MCF 10A (cell line): ENCODE measurements around the gene UNC93A. TPM values are rescaled to one million over a fixed set of nuclear protein-coding genes. Genes with fewer than 3 reads are reported as not detected.

Experiments used
- BruUV-seq: library from RNA; stranded (reverse); fragments of 400-500 nt; replicated peaks from 2 replicates; lab custom pipeline; 2021; lab: Mats Ljungman, UMichigan
- CTCF ChIA-PET: fragments of 300-600 bp; sonication (Branson Sonifier 250); formaldehyde crosslinking; extraction: SDS; loops from one replicate; lab custom pipeline; 2021; ENCODE audit warnings: antibody characterized with exemption, inconsistent platforms; lab: Yijun Ruan, JAX
- POLR2A ChIA-PET: fragments of 300-600, 350-650 bp; sonication (Branson Sonifier 250); formaldehyde crosslinking; extraction: SDS; loops from one replicate; lab custom pipeline; 2020; ENCODE audit warnings: antibody characterized with exemption, inconsistent platforms; lab: Yijun Ruan, JAX
- DNase-seq: peaks from one replicate; pipeline ENCODE4 v3.0.0-alpha.2; 2018; ENCODE audit not compliant: unreplicated experiment
- H3K27ac Mint-ChIP-seq: one replicate; pipeline ENCODE4 v1.8.0; 2022; ENCODE audit warnings: mild to moderate bottlenecking, low read depth, mixed read lengths; ENCODE audit not compliant: unreplicated experiment
- H3K27me3 Mint-ChIP-seq: one replicate; pipeline ENCODE4 v1.8.0; 2022; ENCODE audit warnings: mixed read lengths; ENCODE audit not compliant: insufficient read depth, unreplicated experiment
- H3K36me3 Mint-ChIP-seq: one replicate; pipeline ENCODE4 v1.8.0; 2022; ENCODE audit warnings: mild to moderate bottlenecking, moderate library complexity, mixed read lengths; ENCODE audit not compliant: insufficient read depth, unreplicated experiment
- H3K4me1 Mint-ChIP-seq: one replicate; pipeline ENCODE4 v1.8.0; 2022; ENCODE audit warnings: mixed read lengths; ENCODE audit not compliant: insufficient read depth, unreplicated experiment
- H3K4me3 Mint-ChIP-seq: one replicate; pipeline ENCODE4 v1.8.0; 2022; ENCODE audit warnings: mild to moderate bottlenecking, moderate library complexity, mixed read lengths; ENCODE audit not compliant: unreplicated experiment
- H3K9me3 Mint-ChIP-seq: one replicate; pipeline ENCODE4 v1.8.0; 2022; ENCODE audit warnings: mixed read lengths; ENCODE audit not compliant: unreplicated experiment
- CTCF ChIP-seq: fragments of 200-600 bp; IDR thresholded peaks from one replicate; pipeline ENCODE4 v1.8.0; 2022; ENCODE audit warnings: antibody characterized with exemption, mild to moderate bottlenecking; ENCODE audit not compliant: unreplicated experiment
- intact Hi-C: fragments of 100-400 bp; cut with micrococcal nuclease; formaldehyde crosslinking; loops from 2 replicates; pipeline ENCODE4 v1.14.1; 2022
- total RNA-seq: library from RNA; stranded (reverse); gene quantifications from 2 replicates; pipeline ENCODE4 v1.2.3, GENCODE V29; 2022

Gene UNC93A
- total RNA-seq, 1 experiment from 2014 or later, result not detected

- intact Hi-C loops, result no loop called here
- H3K27me3 Mint-ChIP-seq, result peaks cover 78% of the 10 kb centered on the region
- no peak for TF ChIP-seq CTCF
- CTCF ChIA-PET, result no interaction called here
- no peaks in the 10 kb centered on the region for H3K36me3 Mint-ChIP-seq
- no peak for DNase-seq
- H3K4me3 Mint-ChIP-seq, result no peak overlapping the region
- BruUV-seq, result no TSS peak
- H3K4me1 Mint-ChIP-seq, result no peaks in the 10 kb centered on the region
- no peaks in the 10 kb centered on the region for H3K9me3 Mint-ChIP-seq
- no peak overlapping the region for H3K27ac Mint-ChIP-seq
- POLR2A ChIA-PET, result no interaction called here
Measured at GRCh38 chr6:167298127-167298526, 7.0 kb downstream of the UNC93A start.

DNA sequence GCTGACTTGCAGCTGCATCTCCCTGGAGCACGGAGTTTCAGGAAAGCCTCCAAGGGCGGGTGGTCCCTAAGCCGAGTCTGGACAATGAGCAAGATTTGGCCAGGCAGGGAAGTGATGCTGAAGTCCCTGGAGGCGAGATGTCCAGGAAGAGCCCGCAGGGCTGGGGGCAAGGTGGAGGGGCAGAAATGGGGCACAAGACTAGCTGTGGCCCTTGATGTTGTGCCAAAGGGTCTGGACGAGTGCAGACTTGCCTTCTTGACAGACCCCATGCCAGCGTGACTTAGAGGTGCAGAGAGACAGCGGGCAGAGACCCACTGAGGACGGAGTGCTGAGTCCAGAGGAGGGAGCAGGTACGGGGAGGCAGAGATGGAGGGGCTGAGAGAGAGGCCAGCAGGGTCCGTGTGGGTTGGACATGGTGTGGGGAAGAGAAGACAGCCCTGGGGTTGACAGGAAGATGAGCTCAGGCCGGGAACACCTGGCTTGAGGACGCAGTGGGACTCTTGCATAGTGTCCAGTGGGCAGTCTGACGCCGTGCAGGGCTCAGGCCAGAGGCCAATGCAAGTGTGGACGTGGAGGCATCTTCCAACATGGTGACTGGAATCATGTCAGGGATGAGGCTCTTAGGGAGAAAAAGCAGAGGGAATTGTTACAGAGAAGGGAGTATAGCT, 8.7 kb downstream of the UNC93A start:
- H3K36me3 Mint-ChIP-seq, result no peaks in the 10 kb centered on the region
- CTCF ChIA-PET, result no interaction called here
- no TSS peak for BruUV-seq
- H3K4me3 Mint-ChIP-seq, result no peak overlapping the region
- no peak for TF ChIP-seq CTCF
- intact Hi-C loops, result no loop called here
- POLR2A ChIA-PET, result no interaction called here
- H3K27ac Mint-ChIP-seq, result no peak overlapping the region
- no peaks in the 10 kb centered on the region for H3K9me3 Mint-ChIP-seq
- H3K4me1 Mint-ChIP-seq, result no peaks in the 10 kb centered on the region
- DNase-seq, result no peak
- peaks cover 80% of the 10 kb centered on the region for H3K27me3 Mint-ChIP-seq

- Mint-ChIP-seq H3K36me3 (no peaks in the 10 kb centered on the region), H3K4me3 (no peak overlapping the region), H3K27ac (no peak overlapping the region), H3K27me3 (peaks cover 67% of the 10 kb centered on the region), H3K4me1 (no peaks in the 10 kb centered on the region), H3K9me3 (no peaks in the 10 kb centered on the region)
- no peak for TF ChIP-seq CTCF
- CTCF ChIA-PET, result no interaction called here
- POLR2A ChIA-PET, result no interaction called here
- no TSS peak for BruUV-seq
- no peak for DNase-seq
- intact Hi-C loops, result no loop called here
Measured at GRCh38 chr6:167300902-167301777, 10.0 kb downstream of the UNC93A start.

GRCh38 chr6:167302074-167302473, 11.0 kb downstream of the UNC93A start:
- Mint-ChIP-seq H3K27me3 (peaks cover 57% of the 10 kb centered on the region), H3K36me3 (no peaks in the 10 kb centered on the region), H3K4me1 (no peaks in the 10 kb centered on the region), H3K27ac (no peak overlapping the region), H3K4me3 (no peak overlapping the region), H3K9me3 (no peaks in the 10 kb centered on the region)
- intact Hi-C loops, result no loop called here
- POLR2A ChIA-PET, result no interaction called here
- no peak for TF ChIP-seq CTCF
- DNase-seq, result no peak
- BruUV-seq, result no TSS peak
- CTCF ChIA-PET, result no interaction called here
